Stimulated activated memory B cell treated with anti-CD40 and anti-IgM and Interleukin-4, amounts not matched to agents 10 μg/mL and 1 μg/mL and 100 μg/mL, for 72 hours (primary cell): ENCODE measurements around the gene SH3RF3.

Source experiments
- ATAC-seq: fragments of 150-1000 bp; cut with Tn5 transposase; 2 replicates; pipeline ENCODE4 v1.10.0; 2021
- H3K27ac Mint-ChIP-seq: one replicate; pipeline ENCODE4 v1.8.0; 2022; ENCODE audit warnings: mild to moderate bottlenecking, mixed read lengths
- H3K27me3 Mint-ChIP-seq: one replicate; pipeline ENCODE4 v1.8.0; 2022; ENCODE audit warnings: mixed read lengths
- H3K36me3 Mint-ChIP-seq: one replicate; pipeline ENCODE4 v1.8.0; 2022; ENCODE audit warnings: mixed read lengths
- H3K4me1 Mint-ChIP-seq: one replicate; pipeline ENCODE4 v1.8.0; 2022; ENCODE audit warnings: mixed read lengths
- H3K4me3 Mint-ChIP-seq: one replicate; pipeline ENCODE4 v1.8.0; 2022; ENCODE audit warnings: mild to moderate bottlenecking, moderate library complexity, mixed read lengths
- H3K9me3 Mint-ChIP-seq: one replicate; pipeline ENCODE4 v1.8.0; 2022; ENCODE audit warnings: mixed read lengths

SH3RF3 gene

DNA sequence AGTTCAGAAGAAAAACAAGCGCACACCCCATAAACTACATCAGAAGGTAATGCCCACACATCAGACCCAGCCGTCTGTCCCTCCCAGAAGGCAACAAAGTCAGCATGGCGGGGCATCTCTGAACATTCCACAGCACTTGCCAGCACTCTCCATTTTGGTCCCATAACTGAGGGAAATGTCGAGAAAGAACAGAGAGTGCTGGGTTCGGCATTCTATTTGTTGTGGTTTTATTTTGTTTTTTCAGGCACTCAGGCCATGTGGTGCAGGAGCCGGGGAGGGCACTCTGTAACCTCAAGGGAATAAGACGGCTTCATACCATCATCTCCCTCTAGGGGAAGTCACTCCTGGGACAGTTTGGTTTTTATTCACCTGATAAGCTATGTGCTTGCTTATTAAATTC is 328.8 kb downstream of the SH3RF3 start:
- no peak overlapping the region for H3K4me3 Mint-ChIP-seq
- H3K27ac Mint-ChIP-seq: no peak overlapping the region
- ATAC-seq: peak; percentile 25
- H3K36me3 Mint-ChIP-seq: no peaks in the 10 kb centered on the region
- H3K9me3 Mint-ChIP-seq: no peaks in the 10 kb centered on the region
- peaks cover 10% of the 10 kb centered on the region for H3K4me1 Mint-ChIP-seq
- H3K27me3 Mint-ChIP-seq: peaks cover 32% of the 10 kb centered on the region

- H3K9me3 Mint-ChIP-seq: no peaks in the 10 kb centered on the region
- peaks cover 10% of the 10 kb centered on the region for H3K4me1 Mint-ChIP-seq
- no peaks in the 10 kb centered on the region for H3K36me3 Mint-ChIP-seq
- H3K4me3 Mint-ChIP-seq: no peak overlapping the region
- no peak overlapping the region for H3K27ac Mint-ChIP-seq
- H3K27me3 Mint-ChIP-seq: peaks cover 32% of the 10 kb centered on the region
- no peak for ATAC-seq
These were observed 329.5 kb downstream of the SH3RF3 start for GRCh38 chr2:109458512-109458911.

- Mint-ChIP-seq H3K4me1 (peaks cover 10% of the 10 kb centered on the region), H3K9me3 (no peaks in the 10 kb centered on the region), H3K27me3 (peaks cover 29% of the 10 kb centered on the region), H3K27ac (no peak overlapping the region), H3K4me3 (no peak overlapping the region), H3K36me3 (no peaks in the 10 kb centered on the region)
- ATAC-seq: no peak
These were observed 330.5 kb downstream of the SH3RF3 start for GRCh38 chr2:109459485-109459884.

DNA sequence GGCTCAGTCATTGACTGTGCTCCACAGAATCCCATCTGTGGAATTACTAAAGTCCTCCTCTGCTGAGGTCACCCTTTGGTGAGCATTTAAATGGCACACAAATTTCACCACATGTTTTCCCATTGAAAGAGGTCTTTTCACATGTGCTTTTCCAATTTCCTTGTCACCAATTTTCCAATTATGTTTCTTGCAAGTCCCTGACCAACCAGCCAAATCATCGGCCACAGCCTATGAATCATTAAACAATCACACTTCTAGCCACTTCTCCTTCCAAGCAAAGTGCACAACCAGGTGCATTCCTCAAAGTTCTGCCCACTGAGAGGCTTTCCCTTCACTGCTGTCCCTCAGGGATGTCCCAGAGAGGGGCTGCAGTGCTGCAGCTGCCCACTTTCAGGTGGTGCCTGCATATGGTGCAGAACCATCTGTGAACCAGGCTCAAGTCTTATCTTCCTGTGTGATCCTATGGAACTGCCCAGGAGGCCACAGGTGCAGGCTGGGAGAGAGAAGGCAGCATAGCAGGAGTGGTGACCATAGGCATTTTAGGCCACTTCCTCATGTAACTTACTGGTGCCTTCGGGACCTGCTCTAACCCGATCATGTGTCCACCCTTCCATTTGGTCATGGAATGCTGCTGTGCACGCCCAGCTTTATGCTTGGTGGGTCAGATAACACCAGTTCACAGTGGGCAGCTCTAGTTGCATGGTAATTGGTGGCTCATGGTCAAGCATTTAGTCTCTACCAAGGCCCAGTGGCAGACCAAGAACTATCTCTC is 331.7 kb downstream of the SH3RF3 start:
- peaks cover 10% of the 10 kb centered on the region for H3K4me1 Mint-ChIP-seq
- no peak overlapping the region for H3K4me3 Mint-ChIP-seq
- no peaks in the 10 kb centered on the region for H3K9me3 Mint-ChIP-seq
- H3K36me3 Mint-ChIP-seq: no peaks in the 10 kb centered on the region
- H3K27me3 Mint-ChIP-seq: peaks cover 21% of the 10 kb centered on the region
- no peak for ATAC-seq
- H3K27ac Mint-ChIP-seq: no peak overlapping the region

GRCh38 chr2:109463236-109463635 is 334.2 kb downstream of the SH3RF3 start:
- Mint-ChIP-seq H3K4me1 (peaks cover 1% of the 10 kb centered on the region), H3K9me3 (no peaks in the 10 kb centered on the region), H3K27me3 (peaks cover 10% of the 10 kb centered on the region), H3K36me3 (no peaks in the 10 kb centered on the region), H3K27ac (no peak overlapping the region), H3K4me3 (no peak overlapping the region)
- no peak for ATAC-seq

GRCh38 chr2:109463891-109464290 is 334.9 kb downstream of the SH3RF3 start:
- Mint-ChIP-seq H3K4me3 (no peak overlapping the region), H3K4me1 (no peaks in the 10 kb centered on the region), H3K9me3 (no peaks in the 10 kb centered on the region), H3K27me3 (peaks cover 3% of the 10 kb centered on the region), H3K27ac (no peak overlapping the region), H3K36me3 (no peaks in the 10 kb centered on the region)
- no peak for ATAC-seq

GRCh38 chr2:109466674-109467575 is 337.9 kb downstream of the SH3RF3 start:
- H3K36me3 Mint-ChIP-seq: no peaks in the 10 kb centered on the region
- no peak for ATAC-seq
- H3K4me1 Mint-ChIP-seq: peaks cover 5% of the 10 kb centered on the region
- no peak overlapping the region for H3K27ac Mint-ChIP-seq
- H3K9me3 Mint-ChIP-seq: peaks cover 3% of the 10 kb centered on the region
- H3K27me3 Mint-ChIP-seq: peaks cover 8% of the 10 kb centered on the region
- no peak overlapping the region for H3K4me3 Mint-ChIP-seq

DNA sequence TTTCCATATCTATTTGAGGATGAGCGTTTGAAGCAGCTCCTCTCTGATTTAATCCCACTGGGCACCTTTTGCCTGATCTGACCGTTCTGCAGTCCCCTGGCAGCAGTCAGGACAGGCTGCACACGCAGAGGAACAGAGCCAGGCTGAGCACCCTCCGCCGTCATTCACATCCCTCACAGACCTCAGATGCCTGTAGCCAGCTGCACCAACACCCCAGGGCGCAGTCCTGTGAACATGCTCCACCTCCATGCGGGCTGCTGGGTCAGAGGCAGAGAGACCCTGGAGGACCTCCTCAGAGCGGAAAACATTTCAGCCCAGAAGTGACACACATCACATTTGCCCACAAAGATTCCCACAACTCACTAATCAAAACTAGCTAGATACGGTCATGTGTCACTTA is 338.7 kb downstream of the SH3RF3 start:
- Mint-ChIP-seq H3K4me3 (no peak overlapping the region), H3K4me1 (peaks cover 5% of the 10 kb centered on the region), H3K36me3 (no peaks in the 10 kb centered on the region), H3K9me3 (peaks cover 3% of the 10 kb centered on the region), H3K27me3 (peaks cover 8% of the 10 kb centered on the region), H3K27ac (no peak overlapping the region)
- no peak for ATAC-seq

DNA sequence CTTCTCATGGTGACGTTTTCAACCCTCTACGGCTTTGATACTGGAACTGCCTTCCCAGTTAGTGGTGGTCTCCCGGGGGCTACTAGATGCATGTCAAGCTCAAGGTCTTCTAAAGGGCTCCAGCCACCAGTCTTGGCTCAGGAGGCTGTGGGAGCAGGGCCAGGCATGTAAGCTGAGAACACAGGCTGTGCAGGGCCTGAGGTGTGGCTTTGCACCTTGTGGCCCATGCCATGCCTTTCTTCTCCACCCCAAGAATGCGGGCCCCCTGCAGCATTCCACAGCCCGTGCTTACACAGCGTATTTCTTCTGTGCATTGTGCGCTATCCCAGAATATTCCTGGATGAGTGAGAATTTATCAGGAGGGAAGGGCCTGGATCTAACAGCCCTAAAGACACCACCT is 339.9 kb downstream of the SH3RF3 start:
- Mint-ChIP-seq H3K27ac (no peak overlapping the region), H3K27me3 (peaks cover 8% of the 10 kb centered on the region), H3K4me3 (no peak overlapping the region), H3K36me3 (no peaks in the 10 kb centered on the region), H3K9me3 (peaks cover 3% of the 10 kb centered on the region), H3K4me1 (peaks cover 5% of the 10 kb centered on the region)
- no peak for ATAC-seq

GRCh38 chr2:109471658-109472057 is 342.7 kb downstream of the SH3RF3 start:
- peaks cover 5% of the 10 kb centered on the region for H3K4me1 Mint-ChIP-seq
- peaks cover 3% of the 10 kb centered on the region for H3K9me3 Mint-ChIP-seq
- no peak overlapping the region for H3K27ac Mint-ChIP-seq
- peaks cover 8% of the 10 kb centered on the region for H3K27me3 Mint-ChIP-seq
- no peak overlapping the region for H3K4me3 Mint-ChIP-seq
- no peak for ATAC-seq
- no peaks in the 10 kb centered on the region for H3K36me3 Mint-ChIP-seq

DNA sequence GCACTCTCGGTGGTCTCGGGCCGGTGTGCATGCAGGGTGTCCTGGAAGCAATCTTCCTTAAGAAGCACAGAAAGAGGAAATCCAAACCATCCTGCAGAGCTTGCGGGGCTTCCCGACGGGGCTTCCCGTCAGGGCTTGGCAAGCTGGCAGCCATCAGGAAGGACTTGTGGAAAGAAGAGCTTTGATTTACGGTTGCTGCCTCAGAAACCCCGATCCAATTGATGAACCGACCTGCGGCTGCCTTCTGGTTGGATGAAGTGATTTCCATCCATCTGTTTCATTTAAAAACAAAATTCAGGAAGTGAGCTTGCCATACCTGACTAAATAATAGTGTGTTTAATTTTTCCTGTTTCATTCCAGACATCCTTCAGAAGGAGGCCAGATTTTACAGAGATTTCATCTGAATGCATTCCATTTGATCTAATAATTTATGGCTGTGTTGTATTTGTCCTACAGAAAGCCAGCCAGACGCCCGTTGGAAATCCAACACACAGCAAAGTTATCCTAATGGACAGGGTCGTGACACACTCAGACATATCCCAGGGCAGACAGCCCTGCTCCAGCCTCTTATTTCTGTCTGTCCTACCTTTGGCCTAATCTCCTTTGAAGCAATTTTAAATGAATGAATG is 343.4 kb downstream of the SH3RF3 start:
- Mint-ChIP-seq H3K9me3 (peaks cover 3% of the 10 kb centered on the region), H3K27me3 (peaks cover 8% of the 10 kb centered on the region), H3K36me3 (no peaks in the 10 kb centered on the region), H3K4me1 (peaks cover 5% of the 10 kb centered on the region), H3K27ac (no peak overlapping the region), H3K4me3 (no peak overlapping the region)
- no peak for ATAC-seq

DNA sequence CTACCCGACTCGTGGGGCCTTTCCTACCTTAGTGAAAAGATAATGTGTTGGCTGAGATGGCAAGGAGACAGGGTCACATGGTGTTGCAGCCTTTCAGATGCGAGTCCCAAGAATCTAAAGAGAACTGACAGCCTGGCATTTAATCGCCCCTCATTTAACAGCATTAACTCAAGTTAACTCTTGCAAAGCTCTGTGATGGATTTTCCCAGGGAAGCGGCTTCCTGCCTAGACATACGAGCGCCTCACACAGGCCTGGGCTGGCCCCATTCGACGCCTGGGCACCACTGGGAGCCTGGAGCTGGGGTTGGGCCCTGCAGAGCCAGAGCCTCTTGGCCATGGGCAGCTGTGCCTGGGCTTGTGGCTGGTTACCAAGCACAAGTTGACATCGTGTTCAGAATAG is 344.0 kb downstream of the SH3RF3 start:
- ATAC-seq: no peak
- no peak overlapping the region for H3K4me3 Mint-ChIP-seq
- peaks cover 8% of the 10 kb centered on the region for H3K27me3 Mint-ChIP-seq
- H3K27ac Mint-ChIP-seq: no peak overlapping the region
- H3K36me3 Mint-ChIP-seq: no peaks in the 10 kb centered on the region
- peaks cover 3% of the 10 kb centered on the region for H3K9me3 Mint-ChIP-seq
- peaks cover 5% of the 10 kb centered on the region for H3K4me1 Mint-ChIP-seq

GRCh38 chr2:109473616-109474318 is 344.8 kb downstream of the SH3RF3 start:
- H3K4me3 Mint-ChIP-seq: no peak overlapping the region
- H3K36me3 Mint-ChIP-seq: no peaks in the 10 kb centered on the region
- peaks cover 8% of the 10 kb centered on the region for H3K27me3 Mint-ChIP-seq
- peaks cover 5% of the 10 kb centered on the region for H3K4me1 Mint-ChIP-seq
- no peak for ATAC-seq
- no peak overlapping the region for H3K27ac Mint-ChIP-seq
- peaks cover 3% of the 10 kb centered on the region for H3K9me3 Mint-ChIP-seq

DNA sequence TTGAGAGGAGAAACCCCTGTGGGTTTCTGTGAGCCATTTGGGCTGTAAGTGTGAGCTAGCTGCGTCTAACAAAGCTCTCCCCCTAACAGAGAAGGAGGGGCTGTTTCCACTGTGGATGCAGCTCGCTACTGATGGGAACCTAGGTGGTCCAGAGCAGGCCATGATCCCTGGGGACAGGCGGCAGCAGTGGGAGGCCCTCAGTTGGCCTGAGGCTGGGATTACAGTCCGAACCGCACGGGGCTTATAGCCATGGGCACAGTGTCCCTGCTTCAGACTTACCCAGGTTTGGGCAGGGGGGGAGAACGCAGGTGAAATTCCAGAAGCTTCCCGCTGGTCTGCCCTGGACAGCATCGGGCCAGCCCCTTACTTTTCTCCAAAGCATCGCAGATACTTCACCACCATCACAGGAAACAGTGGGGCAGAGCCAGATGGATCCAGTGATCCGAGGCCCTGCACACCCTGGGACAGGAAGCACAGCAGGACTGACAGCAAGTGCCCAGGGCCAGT is 345.4 kb downstream of the SH3RF3 start:
- H3K27me3 Mint-ChIP-seq: peaks cover 8% of the 10 kb centered on the region
- H3K4me3 Mint-ChIP-seq: no peak overlapping the region
- no peaks in the 10 kb centered on the region for H3K36me3 Mint-ChIP-seq
- H3K4me1 Mint-ChIP-seq: peaks cover 5% of the 10 kb centered on the region
- ATAC-seq: no peak
- no peak overlapping the region for H3K27ac Mint-ChIP-seq
- H3K9me3 Mint-ChIP-seq: peaks cover 3% of the 10 kb centered on the region
